Keratinocyte (primary cell): ENCODE results near the gene ABCC6. TPM values are rescaled to one million over a fixed set of nuclear protein-coding genes. Genes with fewer than 3 reads are reported as not detected.

Experiments used
- DNase-seq: peaks from one replicate; pipeline ENCODE4 v3.0.0-alpha.2; 2011; ENCODE audit warnings: low read depth, missing footprints, low spot score
- FAIRE-seq: peaks from 2 replicates; lab custom pipeline; 2011; peaks lifted over from hg19 to GRCh38; lab: Jason Lieb, UNC
- H2AFZ ChIP-seq: 2 replicates; pipeline ENCODE4 v1.6.0; 2012; ENCODE audit warnings: low read length, control low read depth, inconsistent platforms; ENCODE audit not compliant: control insufficient read depth
- H3K27ac ChIP-seq: 2 replicates; pipeline ENCODE4 v1.5.1; 2011; ENCODE audit warnings: low read length; ENCODE audit not compliant: control insufficient read depth, insufficient read depth
- H3K27me3 ChIP-seq: 3 replicates; pipeline ENCODE4 v1.6.0; 2011; ENCODE audit warnings: low read length; ENCODE audit not compliant: control insufficient read depth, insufficient read depth; ENCODE audit errors: extremely low read depth
- H3K36me3 ChIP-seq, 2 experiments: 2 replicates in 1 of 2; 3 replicates in 1 of 2; pipeline ENCODE4 v1.5.1; 2011; ENCODE audit warnings: low read length in 2 of 2, mild to moderate bottlenecking in 1 of 2; ENCODE audit not compliant: control insufficient read depth in 2 of 2, insufficient read depth in 2 of 2; ENCODE audit errors: extremely low read depth in 1 of 2
- H3K4me1 ChIP-seq: 3 replicates; pipeline ENCODE4 v1.5.1; 2011; ENCODE audit warnings: low read length; ENCODE audit not compliant: control insufficient read depth, insufficient read depth; ENCODE audit errors: extremely low read depth
- H3K4me2 ChIP-seq: 3 replicates; pipeline ENCODE4 v1.6.0; 2011; ENCODE audit warnings: low read depth, low read length; ENCODE audit not compliant: control insufficient read depth, insufficient read depth; ENCODE audit errors: extremely low read depth
- H3K4me3 ChIP-seq, 3 experiments: fragments of 200-600 bp in 1 of 3; sonication (generic) in 1 of 3; 2 replicates in 2 of 3; 3 replicates in 1 of 3; pipeline ENCODE4 v1.5.1; 2011 to 2016; ENCODE audit warnings: low read length in 3 of 3, mild to moderate bottlenecking in 3 of 3, control low read depth in 2 of 3, inconsistent platforms in 1 of 3, low read depth in 1 of 3, mixed read lengths in 1 of 3, mixed run types in 1 of 3, moderate library complexity in 1 of 3; ENCODE audit not compliant: control insufficient read depth in 2 of 3, insufficient read depth in 2 of 3; ENCODE audit errors: extremely low read depth in 1 of 3
- H3K79me2 ChIP-seq: 2 replicates; pipeline ENCODE4 v1.6.0; 2012; ENCODE audit warnings: low read length; ENCODE audit not compliant: control insufficient read depth, insufficient read depth
- H3K9ac ChIP-seq: 3 replicates; pipeline ENCODE4 v1.6.0; 2011; ENCODE audit warnings: low read length; ENCODE audit not compliant: control insufficient read depth, insufficient read depth; ENCODE audit errors: extremely low read depth
- H3K9me1 ChIP-seq: 3 replicates; pipeline ENCODE4 v1.6.0; 2011; ENCODE audit warnings: low read length; ENCODE audit not compliant: control insufficient read depth, insufficient read depth; ENCODE audit errors: extremely low read depth
- H3K9me3 ChIP-seq: 2 replicates; pipeline ENCODE4 v1.5.1; 2012; ENCODE audit warnings: low read depth, low read length; ENCODE audit not compliant: control insufficient read depth
- H4K20me1 ChIP-seq: 3 replicates; pipeline ENCODE4 v1.6.0; 2011; ENCODE audit warnings: low read length; ENCODE audit not compliant: control insufficient read depth, insufficient read depth; ENCODE audit errors: extremely low read depth
- EZH2 ChIP-seq: IDR thresholded peaks from one replicate; pipeline ENCODE4 v1.6.1; 2012; ENCODE audit warnings: inconsistent platforms, mild to moderate bottlenecking, low read length, moderate library complexity
- dilution Hi-C: fragments of 300-500 bp; cut with MboI; formaldehyde crosslinking; loops from one replicate; pipeline ENCODE4 v1.7.0; 2020; ENCODE audit warnings: low sequenced_read_pairs; ENCODE audit not compliant: extremely low pct_ligation_motif_present
- polyA plus RNA-seq, 5 experiments: library from polyadenylated mRNA; depleted of rRNA in 3 of 5; stranded (reverse) in 3 of 5; stranded (forward) in 1 of 5; unstranded in 1 of 5; fragments of >200 nt; gene quantifications; 1 replicate in 1 of 5; 2 replicates in 3 of 5; 3 replicates in 1 of 5; pipeline versions ENCODE4 v1.2.1 to v1.2.3, GENCODE V29; 2011 to 2012; ENCODE audit warnings: missing spikeins in 2 of 5, low read depth in 1 of 5, low replicate concordance in 1 of 5
- TF ChIP-seq, protein P1 (sequence below), 3 experiments: IDR thresholded peaks in 1 of 3; conservative IDR thresholded peaks in 1 of 3; optimal IDR thresholded peaks in 1 of 3; 2 replicates in 2 of 3; 3 replicates in 1 of 3; pipeline versions ENCODE3 to v1.5.1; 2011; ENCODE audit warnings: low read length in 3 of 3, mild to moderate bottlenecking in 3 of 3, moderate library complexity in 2 of 3, control low read depth in 1 of 3, inconsistent platforms in 1 of 3; ENCODE audit not compliant: insufficient read depth in 2 of 3; ENCODE audit errors: extremely low read depth in 1 of 3

Gene ABCC6
- polyA plus RNA-seq, 1 donor (not counting 4 experiments of a cell fraction or from before 2014, with no cell fraction given): not detected

DNA sequence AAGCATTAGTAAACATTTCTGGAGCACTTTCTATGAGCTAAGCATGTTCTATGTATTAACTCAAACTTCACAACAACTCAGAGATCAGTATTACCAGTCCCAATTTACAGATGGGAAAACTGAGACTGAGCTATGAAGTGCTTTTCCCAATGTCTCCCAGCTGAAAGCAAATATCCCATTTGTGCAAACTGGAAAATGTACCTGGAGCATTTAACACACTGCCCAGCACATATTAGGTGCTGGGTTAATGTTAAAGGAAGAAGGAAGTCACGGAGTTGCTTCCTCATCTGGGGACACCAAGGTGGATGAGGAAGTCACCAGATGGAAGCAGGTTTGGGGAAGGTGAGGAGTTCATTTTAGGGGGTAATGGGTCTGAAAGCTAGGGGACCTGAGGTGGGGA lies 66.1 kb downstream of the ABCC6 start:
- FAIRE-seq (no peak), DNase-seq (no peak)
- Histone ChIP-seq H3K27me3 (no peaks in the 10 kb centered on the region), H3K36me3 (no peaks in the 10 kb centered on the region), H3K4me1 (no peaks in the 10 kb centered on the region), H3K9me1 (no peaks in the 10 kb centered on the region), H3K9me3 (peaks cover 5% of the 10 kb centered on the region), H3K27ac (no peak overlapping the region), H2AFZ (no peak overlapping the region), H3K4me3 (no peak overlapping the region), H3K9ac (no peak overlapping the region), H3K79me2 (no peaks in the 10 kb centered on the region), H4K20me1 (no peaks in the 10 kb centered on the region), H3K4me2 (no peak overlapping the region)
- dilution Hi-C loops: no loop called here
- TF ChIP-seq, protein P1, sequence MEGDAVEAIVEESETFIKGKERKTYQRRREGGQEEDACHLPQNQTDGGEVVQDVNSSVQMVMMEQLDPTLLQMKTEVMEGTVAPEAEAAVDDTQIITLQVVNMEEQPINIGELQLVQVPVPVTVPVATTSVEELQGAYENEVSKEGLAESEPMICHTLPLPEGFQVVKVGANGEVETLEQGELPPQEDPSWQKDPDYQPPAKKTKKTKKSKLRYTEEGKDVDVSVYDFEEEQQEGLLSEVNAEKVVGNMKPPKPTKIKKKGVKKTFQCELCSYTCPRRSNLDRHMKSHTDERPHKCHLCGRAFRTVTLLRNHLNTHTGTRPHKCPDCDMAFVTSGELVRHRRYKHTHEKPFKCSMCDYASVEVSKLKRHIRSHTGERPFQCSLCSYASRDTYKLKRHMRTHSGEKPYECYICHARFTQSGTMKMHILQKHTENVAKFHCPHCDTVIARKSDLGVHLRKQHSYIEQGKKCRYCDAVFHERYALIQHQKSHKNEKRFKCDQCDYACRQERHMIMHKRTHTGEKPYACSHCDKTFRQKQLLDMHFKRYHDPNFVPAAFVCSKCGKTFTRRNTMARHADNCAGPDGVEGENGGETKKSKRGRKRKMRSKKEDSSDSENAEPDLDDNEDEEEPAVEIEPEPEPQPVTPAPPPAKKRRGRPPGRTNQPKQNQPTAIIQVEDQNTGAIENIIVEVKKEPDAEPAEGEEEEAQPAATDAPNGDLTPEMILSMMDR (optimal IDR thresholded peaks at IDR 0.05 in 1 of 3, IDR thresholded peaks at IDR 0.05 in 1 of 3, conservative IDR thresholded peaks at IDR 0.05 in 1 of 3; ENCODE audit: extremely low read depth in 1 of 3, insufficient read depth in 2 of 3, low read length in 3 of 3): no peak
- no peak for TF ChIP-seq EZH2

DNA sequence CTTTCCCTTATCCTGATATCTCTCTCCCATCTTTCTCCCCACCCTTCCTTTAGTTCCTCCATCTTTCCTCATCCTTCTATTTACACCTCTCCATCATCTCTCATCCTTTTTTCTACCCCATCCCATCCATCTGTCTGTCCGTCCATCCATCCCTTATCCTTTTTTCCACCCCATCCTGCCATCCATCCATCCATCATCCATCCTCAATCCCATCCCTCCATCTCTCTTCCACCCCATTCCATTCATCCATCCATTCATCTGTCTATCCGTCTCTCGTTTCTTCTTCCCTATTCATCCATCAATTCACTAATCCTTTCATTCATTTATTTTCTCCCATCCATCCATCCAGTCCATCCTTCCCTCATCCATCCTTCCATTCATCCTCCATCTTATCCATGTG lies 68.1 kb downstream of the ABCC6 start:
- Histone ChIP-seq H3K27ac (no peak overlapping the region), H2AFZ (no peak overlapping the region), H3K4me2 (no peak overlapping the region), H3K27me3 (no peaks in the 10 kb centered on the region), H3K9ac (no peak overlapping the region), H3K9me1 (no peaks in the 10 kb centered on the region), H3K4me1 (no peaks in the 10 kb centered on the region), H3K36me3 (no peaks in the 10 kb centered on the region), H3K4me3 (no peak overlapping the region), H3K79me2 (no peaks in the 10 kb centered on the region), H4K20me1 (no peaks in the 10 kb centered on the region), H3K9me3 (peaks cover 5% of the 10 kb centered on the region)
- dilution Hi-C loops: no loop called here
- FAIRE-seq (no peak), DNase-seq (no peak)
- TF ChIP-seq EZH2: no peak
- TF ChIP-seq, protein P1 (optimal IDR thresholded peaks at IDR 0.05 in 1 of 3, IDR thresholded peaks at IDR 0.05 in 1 of 3, conservative IDR thresholded peaks at IDR 0.05 in 1 of 3; ENCODE audit: extremely low read depth in 1 of 3, insufficient read depth in 2 of 3, low read length in 3 of 3): no peak
